ENCODE data around the gene SPRR2A. TPM values are rescaled to one million over a fixed set of nuclear protein-coding genes. Genes with fewer than 3 reads are reported as not detected.
"Not testable (repeated sequence)": the region's sequence is repeated elsewhere in the genome, so short reads cannot be mapped to it uniquely, and the experiment has no call there.

The SPRR2A gene
- polyA plus RNA-seq: 1 to 10 TPM in 1 of 3 donors, under 1 TPM in 1, not detected in 1; 0.14 to 5.4 TPM

DNA sequence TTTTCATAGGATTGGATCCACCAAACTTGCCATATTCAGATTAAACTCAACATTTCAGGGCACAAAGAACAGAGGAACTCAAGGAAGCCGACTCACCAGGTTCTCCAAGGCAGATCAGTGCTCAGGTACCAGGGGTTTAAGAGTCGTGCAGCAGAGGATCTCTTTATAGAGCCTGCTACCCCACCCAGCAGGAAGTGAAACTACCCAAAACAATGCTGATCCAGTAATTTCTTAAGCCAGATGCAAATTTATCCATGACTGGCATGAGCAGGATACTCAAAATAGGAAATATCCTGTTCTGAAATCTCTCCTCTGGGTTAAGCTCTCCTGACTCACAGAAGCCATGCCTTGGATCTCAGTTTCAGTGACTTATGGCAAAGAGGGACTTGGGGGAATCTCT, at the start of gene SPRR2A:
Gene SPRR2A (minus strand): TSS at position 138 of the 400 bp plus-strand sequence. CDS start 777 bp downstream, outside the sequence.
- 64 to 76% (median 65%) methylated on average over 2 of the region's 2 CpGs for WGBS, 3 donors
- no peak within 1 kb of the TSS for H3K27ac ChIP-seq (ENCODE audit: low read depth, low read length)

- WGBS, 3 donors: 87 to 95% (median 90%) methylated on average over 5 of the region's 5 CpGs
- H3K27ac ChIP-seq (ENCODE audit: low read depth, low read length): no peak overlapping the region
Observed at GRCh38 chr1:153100245-153100644, 42.9 kb upstream of the SPRR2A start.

GRCh38 chr1:153099461-153100045, 42.2 kb upstream of the SPRR2A start:
- H3K27ac ChIP-seq (ENCODE audit: low read depth, low read length): no peak overlapping the region
- 91 to 93% (median 93%) methylated on average over 9 of the region's 9 CpGs for WGBS, 3 donors

GRCh38 chr1:153095764-153096163, 38.5 kb upstream of the SPRR2A start:
- no peak overlapping the region for H3K27ac ChIP-seq (ENCODE audit: low read depth, low read length)

DNA sequence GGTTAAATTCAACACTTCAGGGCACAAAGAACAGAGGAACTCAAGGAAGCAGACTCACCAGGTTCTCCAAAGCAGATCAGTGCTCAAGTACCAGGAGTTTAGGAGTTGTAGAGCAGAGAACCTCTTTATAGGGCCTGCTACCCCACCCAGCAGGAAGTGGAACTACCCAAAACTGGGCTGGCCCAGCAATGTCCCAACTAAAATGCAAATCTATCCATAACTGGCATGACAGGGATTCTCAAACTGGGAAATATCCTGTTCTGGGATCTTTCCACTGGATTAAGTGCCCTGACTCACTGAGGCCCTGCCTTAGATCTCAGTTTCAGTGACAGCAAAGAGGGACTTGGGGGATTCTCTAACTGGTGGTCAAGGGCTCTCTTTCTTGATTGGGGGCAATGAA, 37.1 kb upstream of the SPRR2A start, which contains the start of gene SPRR2E:
Gene SPRR2E (minus strand): TSS at position 101 of the 400 bp plus-strand sequence. CDS start 775 bp downstream, outside the sequence.
- H3K27ac ChIP-seq (ENCODE audit: low read depth, low read length): no peak within 1 kb of the TSS

DNA sequence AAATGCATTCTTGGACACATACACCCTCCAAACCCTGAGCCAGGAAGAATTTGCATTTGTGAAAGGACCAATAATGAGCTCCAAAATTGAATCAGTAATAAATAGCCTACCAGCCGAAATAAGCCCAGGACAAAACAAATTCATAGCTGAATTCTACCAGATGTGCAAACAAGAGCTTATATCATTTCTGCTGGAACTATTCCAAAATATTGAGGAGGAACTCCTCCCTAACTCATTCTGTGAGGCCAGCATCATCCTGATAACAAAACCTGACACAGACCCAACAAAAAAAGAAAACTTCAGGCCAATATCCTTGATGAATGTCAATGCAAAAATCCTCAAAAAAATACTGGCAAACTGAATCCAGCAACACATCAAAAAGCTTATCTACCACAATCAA, 30.3 kb upstream of the SPRR2A start:
- no peak overlapping the region for H3K27ac ChIP-seq (ENCODE audit: low read depth, low read length)
- 45 to 70% (median 63%) methylated on average over 1 of the region's 1 CpG for WGBS, 3 donors

- 86 to 91% (median 86%) methylated on average over 3 of the region's 3 CpGs for WGBS, 3 donors
- no peak overlapping the region for H3K27ac ChIP-seq (ENCODE audit: low read depth, low read length)
Observed at GRCh38 chr1:153081736-153082135, 24.4 kb upstream of the SPRR2A start.

DNA sequence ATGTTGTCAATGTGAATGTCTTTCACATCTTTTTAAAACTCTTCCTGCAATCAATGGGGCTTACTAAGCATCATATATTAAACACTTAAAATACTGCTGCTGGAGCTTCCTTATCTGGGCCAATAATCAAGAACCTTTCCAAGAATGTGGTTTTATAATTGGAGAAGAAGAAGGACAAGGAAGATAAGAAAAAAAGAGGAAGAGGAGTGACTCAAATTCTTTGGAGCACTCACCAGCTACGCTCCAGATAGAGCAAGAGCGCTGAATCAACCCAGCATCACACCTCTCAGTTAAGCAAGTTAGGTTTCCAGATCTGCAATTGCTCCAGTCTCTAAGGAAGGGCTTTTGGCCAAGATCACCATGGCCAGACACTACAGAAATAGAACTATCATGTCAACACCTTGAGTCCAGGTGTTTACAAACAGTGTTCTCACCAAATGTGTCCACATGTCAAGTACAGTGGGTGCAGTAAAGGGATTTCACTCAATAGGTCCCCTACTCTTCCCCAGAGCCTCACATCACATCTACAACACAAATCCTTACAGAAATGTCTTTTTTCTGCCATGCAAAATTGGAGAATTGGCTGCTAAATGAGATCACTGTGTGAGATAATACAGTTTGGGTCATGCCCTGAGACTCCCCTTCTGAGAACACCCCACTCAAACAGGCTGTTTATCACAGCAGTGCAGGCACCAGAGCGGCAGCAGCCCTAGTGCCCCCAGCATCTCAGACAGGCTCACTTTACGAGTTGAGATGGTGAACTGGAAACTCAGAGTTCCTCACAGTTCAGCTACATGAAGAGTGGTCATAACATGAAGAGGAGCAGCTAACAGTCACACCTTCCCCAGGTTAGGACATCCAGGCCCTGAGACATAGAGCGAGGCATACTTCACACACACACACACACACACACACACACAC, 15.8 kb upstream of the SPRR2A start:
- no peak overlapping the region for H3K27ac ChIP-seq (ENCODE audit: low read depth, low read length)
- WGBS, 3 donors: 72 to 81% (median 79%) methylated on average over 5 of the region's 5 CpGs

DNA sequence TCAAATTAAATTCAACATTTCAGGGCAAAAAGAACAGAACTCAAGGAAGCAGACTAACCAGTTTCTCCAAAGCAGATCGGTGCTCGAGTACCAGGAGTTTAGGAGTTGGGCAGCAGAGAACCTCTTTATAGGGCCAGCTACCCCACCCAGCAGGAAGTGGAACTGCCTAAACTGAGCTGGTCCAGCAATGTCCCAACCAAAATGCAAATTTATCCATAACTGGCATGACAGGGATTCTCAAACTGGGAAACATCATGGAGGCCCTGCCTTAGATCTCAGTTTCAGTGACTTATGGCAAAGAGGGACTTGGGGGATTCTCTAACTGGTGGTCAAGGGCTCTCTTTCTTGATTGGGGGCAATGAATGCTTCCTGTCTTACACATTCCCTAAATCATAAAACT, 14.2 kb upstream of the SPRR2A start, which contains the start of gene SPRR2B:
Gene SPRR2B (minus strand): TSS at position 101 of the 400 bp plus-strand sequence. CDS start 772 bp downstream, outside the sequence.
- 40 to 88% (median 68%) methylated on average over 2 of the region's 2 CpGs for WGBS, 3 donors

GRCh38 chr1:153070243-153070642, 12.9 kb upstream of the SPRR2A start:
- WGBS, 3 donors: 65 to 85% (median 67%) methylated on average over 2 of the region's 2 CpGs
- H3K27ac ChIP-seq (ENCODE audit: low read depth, low read length): no peak overlapping the region

More for the DNA sequence above, 14.2 kb upstream of the SPRR2A start, which contains the start of gene SPRR2B:
- no peak within 1 kb of the TSS for H3K27ac ChIP-seq (ENCODE audit: low read depth, low read length)

DNA sequence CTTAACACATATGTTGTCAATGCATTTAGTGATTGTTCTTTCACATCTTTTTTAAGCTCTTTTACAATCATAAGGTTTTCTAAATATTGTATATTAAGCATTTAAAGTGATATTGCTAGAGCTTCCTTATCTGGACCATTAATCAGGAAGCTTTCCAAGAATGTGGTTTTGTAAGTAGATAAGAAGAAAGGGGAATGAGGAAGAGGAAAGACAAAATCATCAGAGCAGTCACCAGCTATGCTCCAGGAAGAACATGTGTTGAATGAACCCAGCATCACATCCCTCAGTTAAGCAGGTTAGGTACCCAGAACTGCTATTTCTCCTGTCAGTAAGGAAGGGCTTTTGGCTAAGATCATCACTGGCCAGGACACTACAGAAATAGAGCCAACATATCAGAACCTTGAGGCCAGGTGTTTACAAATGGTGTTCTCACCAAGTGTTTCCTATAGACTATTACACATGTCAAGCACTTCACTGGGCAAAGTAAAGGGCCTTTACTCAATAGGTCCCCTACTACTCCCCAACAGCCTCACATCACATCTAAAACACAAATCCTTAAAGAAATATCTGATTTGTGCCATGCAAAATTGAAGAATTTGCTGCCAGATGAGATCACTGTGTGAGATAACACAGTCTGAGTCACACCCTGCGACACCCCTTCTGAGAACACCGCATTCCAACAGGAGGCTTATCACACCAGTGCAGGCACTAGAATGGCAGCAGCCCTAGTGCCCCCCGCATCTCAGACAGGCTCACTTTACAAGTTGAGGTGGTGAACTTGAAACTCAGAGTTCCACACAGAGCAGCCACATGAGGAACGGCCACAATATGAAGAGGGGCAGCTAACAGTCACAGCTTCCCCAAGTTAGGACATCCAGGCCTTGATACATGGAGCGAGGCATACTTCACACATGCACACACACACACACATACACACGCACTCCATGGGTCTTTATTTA, 1.8 kb upstream of the SPRR2A start:
- WGBS, 3 donors: 66 to 73% (median 68%) methylated on average over 6 of the region's 6 CpGs
- no peak overlapping the region for H3K27ac ChIP-seq (ENCODE audit: low read depth, low read length)

- no peak overlapping the region for H3K27ac ChIP-seq (ENCODE audit: low read depth, low read length)
- 64 to 73% (median 67%) methylated on average over 2 of the region's 2 CpGs for WGBS, 3 donors
Observed at GRCh38 chr1:153058154-153058553, 842 bp upstream of the SPRR2A start.

GRCh38 chr1:153056111-153056510, 1.2 kb downstream of the SPRR2A start:
- WGBS, 3 donors: 46 to 62% (median 58%) methylated on average over 3 of the region's 3 CpGs
- H3K27ac ChIP-seq (ENCODE audit: low read depth, low read length): not testable (repeated sequence)

DNA sequence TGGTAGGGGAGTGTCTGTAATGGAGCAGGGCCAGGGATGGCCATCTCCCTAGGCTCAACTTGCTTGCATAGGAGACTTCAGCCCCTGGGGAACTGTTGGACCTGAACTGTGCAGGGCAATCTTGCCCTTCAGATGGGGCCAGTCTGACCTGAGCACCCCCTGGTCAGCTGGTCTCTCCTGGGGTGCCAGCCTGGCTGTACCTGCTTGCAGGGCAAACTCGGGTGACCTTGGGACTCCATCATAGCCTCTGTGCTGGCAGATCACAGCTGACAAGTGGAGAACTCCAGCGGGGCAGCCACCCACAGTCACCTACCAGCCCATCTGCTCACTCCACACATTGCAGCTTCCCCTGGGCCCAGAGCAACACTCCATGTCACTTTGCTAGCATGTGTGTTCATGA, 8.1 kb downstream of the SPRR2A start:
- no peak overlapping the region for H3K27ac ChIP-seq (ENCODE audit: low read depth, low read length)
- 68 to 87% (median 85%) methylated on average over 2 of the region's 2 CpGs for WGBS, 3 donors

DNA sequence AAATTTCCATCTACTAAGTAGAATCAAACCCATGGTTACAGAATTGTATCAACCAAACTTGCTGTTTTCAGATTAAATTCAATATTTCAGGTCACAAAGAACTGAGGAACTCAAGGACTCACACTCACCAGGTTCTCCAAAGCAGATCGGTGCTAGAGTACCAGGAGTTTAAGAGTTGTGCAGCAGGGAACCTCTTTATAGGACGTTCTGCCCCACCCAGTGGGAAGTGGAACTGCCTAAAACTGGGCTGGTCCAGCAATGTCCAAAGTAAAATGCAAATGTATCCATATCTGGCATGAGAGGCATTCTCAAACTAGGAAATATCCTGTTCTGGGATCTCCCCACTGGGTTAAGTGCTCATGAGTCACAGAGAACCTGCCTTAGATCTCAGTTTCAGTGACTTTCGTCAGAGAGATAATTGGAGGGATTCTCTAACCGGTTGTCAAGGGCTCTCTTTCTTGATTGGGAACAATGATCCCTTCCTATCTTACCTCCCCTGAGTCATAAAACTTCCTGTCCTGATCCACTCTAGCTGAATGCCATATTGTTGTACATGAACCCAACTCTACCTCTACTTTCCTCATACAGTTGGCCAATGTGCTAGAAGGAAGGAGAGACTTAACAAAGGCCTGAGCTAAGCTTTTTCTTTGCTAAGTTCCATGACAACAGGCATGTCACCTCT, 16.2 kb downstream of the SPRR2A start, which contains the start of gene SPRR2D:
Gene SPRR2D (minus strand): TSS at position 171 of the 682 bp plus-strand sequence. CDS start 774 bp downstream, outside the sequence.
- H3K27ac ChIP-seq (ENCODE audit: low read depth, low read length): no peak within 1 kb of the TSS
- 62 to 74% (median 63%) methylated on average over 4 of the region's 4 CpGs for WGBS, 3 donors

GRCh38 chr1:153035211-153035610, 22.1 kb downstream of the SPRR2A start:
- whole genome bisulfite sequencing, 3 donors: 54 to 91% (median 85%) methylated on average over 1 of the region's 1 CpG
- no peak overlapping the region for H3K27ac ChIP-seq (ENCODE audit: low read depth, low read length)

DNA sequence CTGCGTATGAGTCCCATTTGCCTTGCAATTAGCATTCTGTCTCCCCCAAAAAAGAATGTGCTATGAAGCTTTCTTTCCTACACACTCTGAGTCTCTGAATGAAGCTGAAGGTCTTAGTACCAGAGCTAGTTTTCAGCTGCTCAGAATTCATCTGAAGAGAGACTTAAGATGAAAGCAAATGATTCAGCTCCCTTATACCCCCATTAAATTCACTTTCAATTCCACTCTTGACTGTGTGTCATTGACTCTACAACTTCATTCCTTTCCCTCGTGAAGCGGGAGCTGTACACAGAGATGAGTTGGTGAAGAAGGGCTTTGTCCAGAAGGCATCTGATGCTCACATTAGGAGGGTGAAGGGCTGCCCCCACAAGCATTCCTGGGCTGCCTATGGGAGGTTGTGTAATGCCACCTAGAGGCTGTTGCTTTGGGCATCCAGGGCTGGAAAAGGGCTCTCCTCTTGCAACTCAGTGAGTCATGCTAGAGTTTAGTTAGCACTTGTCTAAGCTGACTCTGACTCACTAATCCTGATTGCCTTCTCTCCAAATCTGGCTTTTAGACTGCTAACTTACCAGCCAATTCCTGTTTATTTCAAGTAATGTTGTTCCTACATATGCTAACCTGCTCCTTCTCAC, 24.5 kb downstream of the SPRR2A start:
- no peak overlapping the region for H3K27ac ChIP-seq (ENCODE audit: low read depth, low read length)
- 31 to 51% (median 40%) methylated on average over 3 of the region's 3 CpGs for WGBS, 3 donors

All from adipose tissue (tissue), 3 donors.